DOHH2 (cell line): ENCODE results near the gene TGFBR3.

Experiments
- H3F3A ChIP-seq: fragments of 200-600 bp; sonication (generic), shearing (Covaris generic); 2 replicates; pipeline ENCODE4 v1.6.0; 2016; ENCODE audit warnings: antibody characterized with exemption, mild to moderate bottlenecking; ENCODE audit not compliant: control insufficient read depth, insufficient read depth
- H3K27ac ChIP-seq: fragments of 200-600 bp; sonication (generic); 2 replicates; pipeline ENCODE4 v1.5.1; 2014; ENCODE audit warnings: low read depth, mild to moderate bottlenecking, low read length, moderate library complexity
- H3K27me3 ChIP-seq: fragments of 200-600 bp; sonication (generic); 2 replicates; pipeline ENCODE4 v1.6.1; 2014; ENCODE audit warnings: mild to moderate bottlenecking, low read length, mixed read lengths; ENCODE audit not compliant: control insufficient read depth
- H3K36me3 ChIP-seq: fragments of 200-600 bp; sonication (generic); 2 replicates; pipeline ENCODE4 v1.6.1; 2014; ENCODE audit warnings: mild to moderate bottlenecking, low read length, moderate library complexity, mixed read lengths; ENCODE audit not compliant: control insufficient read depth
- H3K4me1 ChIP-seq: fragments of 200-600 bp; sonication (generic); 2 replicates; pipeline ENCODE4 v1.6.1; 2014; ENCODE audit warnings: mild to moderate bottlenecking, low read length, mixed read lengths; ENCODE audit not compliant: control insufficient read depth
- H3K4me2 ChIP-seq: fragments of 200-600 bp; sonication (generic); 2 replicates; pipeline ENCODE4 v1.6.0; 2014; ENCODE audit warnings: mild to moderate bottlenecking, low read length, moderate library complexity
- H3K4me3 ChIP-seq: fragments of 200-600 bp; sonication (generic); 2 replicates; pipeline ENCODE4 v1.5.1; 2014; ENCODE audit warnings: mild to moderate bottlenecking, low read length, mixed read lengths
- H3K79me2 ChIP-seq: fragments of 200-600 bp; sonication (generic); 2 replicates; pipeline ENCODE4 v1.6.1; 2014; ENCODE audit warnings: mild to moderate bottlenecking, low read length, mixed read lengths; ENCODE audit not compliant: control insufficient read depth
- H3K9me2 ChIP-seq: fragments of 200-600 bp; sonication (generic); replicated peaks from 2 replicates; pipeline ENCODE4 v1.6.1; 2014; ENCODE audit warnings: mild to moderate bottlenecking, low read length, mixed read lengths; ENCODE audit not compliant: control insufficient read depth
- H3K9me3 ChIP-seq: fragments of 200-600 bp; sonication (generic); 2 replicates; pipeline ENCODE4 v1.6.1; 2014; ENCODE audit warnings: antibody characterized with exemption, low read length, mixed read lengths; ENCODE audit not compliant: control insufficient read depth, insufficient read depth
- H4K20me1 ChIP-seq: fragments of 200-600 bp; sonication (generic); 2 replicates; pipeline ENCODE4 v1.6.0; 2014; ENCODE audit warnings: low read depth, mild to moderate bottlenecking, antibody characterized with exemption, low read length, moderate library complexity; ENCODE audit not compliant: control insufficient read depth, insufficient read depth
- EZH2phosphoT487 ChIP-seq: fragments of 200-600 bp; sonication (generic); IDR thresholded peaks from 2 replicates; pipeline ENCODE4 v1.6.1; 2017; ENCODE audit warnings: borderline replicate concordance, mild to moderate bottlenecking, antibody characterized with exemption, low read length, moderate library complexity, mixed read lengths
- TF ChIP-seq, protein P1 (sequence below): fragments of 200-600 bp; sonication (generic); IDR thresholded peaks from one replicate; pipeline ENCODE4 v1.5.1; 2014; ENCODE audit warnings: antibody characterized with exemption, mild to moderate bottlenecking, low read depth, low read length; ENCODE audit not compliant: poor library complexity, severe bottlenecking

The TGFBR3 gene

GRCh38 chr1:91746728-91747338 lies 139.1 kb downstream of the TGFBR3 start:
- Histone ChIP-seq H3K27ac (no peak overlapping the region), H3K79me2 (no peaks in the 10 kb centered on the region), H3K27me3 (0 out of 2 replicates have a peak, but pooled peaks cover 3% of the 10 kb centered on the region), H3K4me2 (no peak overlapping the region), H3K4me1 (no peaks in the 10 kb centered on the region), H3F3A (no peaks in the 10 kb centered on the region), H3K36me3 (no peaks in the 10 kb centered on the region), H3K9me3 (no peaks in the 10 kb centered on the region), H4K20me1 (no peaks in the 10 kb centered on the region), H3K4me3 (no peak overlapping the region), H3K9me2 (no peaks in the 10 kb centered on the region)
- TF ChIP-seq, protein P1, sequence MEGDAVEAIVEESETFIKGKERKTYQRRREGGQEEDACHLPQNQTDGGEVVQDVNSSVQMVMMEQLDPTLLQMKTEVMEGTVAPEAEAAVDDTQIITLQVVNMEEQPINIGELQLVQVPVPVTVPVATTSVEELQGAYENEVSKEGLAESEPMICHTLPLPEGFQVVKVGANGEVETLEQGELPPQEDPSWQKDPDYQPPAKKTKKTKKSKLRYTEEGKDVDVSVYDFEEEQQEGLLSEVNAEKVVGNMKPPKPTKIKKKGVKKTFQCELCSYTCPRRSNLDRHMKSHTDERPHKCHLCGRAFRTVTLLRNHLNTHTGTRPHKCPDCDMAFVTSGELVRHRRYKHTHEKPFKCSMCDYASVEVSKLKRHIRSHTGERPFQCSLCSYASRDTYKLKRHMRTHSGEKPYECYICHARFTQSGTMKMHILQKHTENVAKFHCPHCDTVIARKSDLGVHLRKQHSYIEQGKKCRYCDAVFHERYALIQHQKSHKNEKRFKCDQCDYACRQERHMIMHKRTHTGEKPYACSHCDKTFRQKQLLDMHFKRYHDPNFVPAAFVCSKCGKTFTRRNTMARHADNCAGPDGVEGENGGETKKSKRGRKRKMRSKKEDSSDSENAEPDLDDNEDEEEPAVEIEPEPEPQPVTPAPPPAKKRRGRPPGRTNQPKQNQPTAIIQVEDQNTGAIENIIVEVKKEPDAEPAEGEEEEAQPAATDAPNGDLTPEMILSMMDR, result no peak
- no peak for TF ChIP-seq EZH2phosphoT487

DNA sequence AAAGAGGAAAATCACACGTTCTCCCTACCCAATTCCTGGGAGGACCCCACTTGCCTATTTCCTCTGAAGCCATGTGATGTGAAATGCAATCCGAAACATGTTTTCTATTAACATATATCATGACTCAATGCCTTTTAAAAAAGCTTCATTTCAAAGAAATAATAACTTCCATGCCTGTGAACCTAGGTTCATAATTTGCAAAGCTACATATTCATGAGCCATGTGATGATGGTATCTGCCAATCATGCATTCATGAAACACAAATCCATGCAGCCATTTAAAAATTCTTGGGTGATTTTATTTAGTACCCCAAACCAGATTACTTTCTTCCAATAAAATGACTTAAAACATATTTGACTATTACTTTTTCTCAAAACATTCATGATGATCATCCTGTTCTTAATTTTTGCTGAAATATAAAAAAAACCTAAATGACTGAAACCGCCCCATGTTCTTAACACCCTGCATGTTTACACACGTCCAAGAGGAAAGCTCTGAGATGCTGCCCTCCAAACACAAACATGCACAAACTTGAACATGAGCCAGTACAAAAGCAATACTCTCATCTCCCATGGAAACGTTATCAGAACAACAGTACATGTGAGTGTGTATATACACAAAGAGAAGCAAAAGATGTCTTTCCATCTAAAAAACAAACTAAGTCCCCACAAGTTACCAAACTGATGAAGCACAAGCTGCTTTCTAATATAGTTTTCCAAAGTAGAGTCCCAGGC lies 140.1 kb downstream of the TGFBR3 start:
- TF ChIP-seq EZH2phosphoT487, result no peak
- TF ChIP-seq, protein P1, result no peak
- H3F3A ChIP-seq, result no peaks in the 10 kb centered on the region
- H3K27me3 ChIP-seq, result 0 out of 2 replicates have a peak, but pooled peaks cover 3% of the 10 kb centered on the region
- no peak overlapping the region for H3K4me2 ChIP-seq
- H3K4me3 ChIP-seq, result no peak overlapping the region
- no peaks in the 10 kb centered on the region for H3K9me2 ChIP-seq
- H3K36me3 ChIP-seq, result no peaks in the 10 kb centered on the region
- no peaks in the 10 kb centered on the region for H4K20me1 ChIP-seq
- no peaks in the 10 kb centered on the region for H3K9me3 ChIP-seq
- no peak overlapping the region for H3K27ac ChIP-seq
- H3K79me2 ChIP-seq, result no peaks in the 10 kb centered on the region
- H3K4me1 ChIP-seq, result no peaks in the 10 kb centered on the region

DNA sequence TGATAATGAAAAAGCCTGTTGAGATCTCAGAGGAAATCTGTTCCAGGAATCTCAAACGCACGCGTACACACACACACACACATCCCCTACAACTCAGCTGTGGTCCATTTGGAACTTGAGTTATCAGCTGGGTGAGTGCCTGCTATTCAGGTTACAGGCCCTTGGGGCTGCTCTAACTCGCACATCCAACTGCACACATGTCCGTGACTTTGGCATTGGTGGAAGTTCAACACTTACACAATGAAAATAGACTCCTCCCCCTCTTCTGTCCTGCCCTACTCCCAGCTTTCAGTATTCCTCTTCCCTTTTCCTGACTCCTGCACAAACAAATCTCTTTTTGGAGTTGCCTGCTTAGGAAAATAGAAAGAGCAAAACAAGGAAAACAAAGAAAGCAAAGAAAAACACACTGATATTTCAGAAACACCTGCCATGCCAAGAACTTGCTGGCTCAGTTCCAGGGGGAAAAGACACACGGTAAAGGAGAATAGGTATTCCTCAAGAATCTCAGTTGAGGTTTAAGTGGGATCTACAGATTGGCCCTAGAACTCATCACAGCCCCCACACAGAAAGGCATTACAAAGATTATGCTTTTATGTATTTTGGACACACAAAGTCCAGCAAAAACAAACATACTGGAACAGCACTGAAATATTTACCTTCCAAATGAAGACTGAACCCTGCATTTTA lies 140.9 kb downstream of the TGFBR3 start:
- H3K27me3 ChIP-seq, result 0 out of 2 replicates have a peak, but pooled peaks cover 3% of the 10 kb centered on the region
- no peak overlapping the region for H3K4me3 ChIP-seq
- H3K27ac ChIP-seq, result no peak overlapping the region
- H3K36me3 ChIP-seq, result no peaks in the 10 kb centered on the region
- no peaks in the 10 kb centered on the region for H3K4me1 ChIP-seq
- no peaks in the 10 kb centered on the region for H3K79me2 ChIP-seq
- H3K4me2 ChIP-seq, result no peak overlapping the region
- H3F3A ChIP-seq, result no peaks in the 10 kb centered on the region
- H4K20me1 ChIP-seq, result no peaks in the 10 kb centered on the region
- no peaks in the 10 kb centered on the region for H3K9me3 ChIP-seq
- no peaks in the 10 kb centered on the region for H3K9me2 ChIP-seq
- TF ChIP-seq, protein P1, result no peak
- TF ChIP-seq EZH2phosphoT487, result no peak
